ENCODE measurements around the gene HSD17B14.
"Not testable (repeated sequence)": the region's sequence is repeated elsewhere in the genome, so short reads cannot be mapped to it uniquely, and the experiment has no call there.

GRCh38 chr19:48879696-48880095 is 43.4 kb upstream of the HSD17B14 start:
- TF ChIP-seq SP1 (CRISPR knock-in tag; IDR thresholded peaks at IDR 0.05); MAFK (IDR thresholded peaks at IDR 0.05; ENCODE audit: low read length); BMI1 (IDR thresholded peaks at IDR 0.05; ENCODE audit: low read length); ZBTB7A (IDR thresholded peaks at IDR 0.05; ENCODE audit: borderline replicate concordance, control insufficient read depth, low read depth, low read length); ZNF282 (CRISPR knock-in tag; IDR thresholded peaks at IDR 0.05); ZNF407 (IDR thresholded peaks at IDR 0.05; ENCODE audit: low read depth); TRIM25 (IDR thresholded peaks at IDR 0.05; ENCODE audit: borderline replicate concordance); ZBTB9 (CRISPR knock-in tag; IDR thresholded peaks at IDR 0.05): not testable (repeated sequence)

Measured in K562 (cell line).